ENCODE results near the gene ADAM21. TPM values are rescaled to one million over a fixed set of nuclear protein-coding genes. Genes with fewer than 3 reads are reported as not detected.

ADAM21 gene
- polyA plus RNA-seq, result 1.1 and 2.4 TPM in 2 replicates

GRCh38 chr14:70451874-70452273 is at the start of gene ADAM21:
Gene ADAM21 (plus strand): TSS chr14:70452174. CDS start chr14:70457500, 5,326 bp downstream.

GRCh38 chr14:70416725-70417349 is 35.1 kb upstream of the ADAM21 start, which contains the start of gene SYNJ2BP:
Gene SYNJ2BP (minus strand): TSS chr14:70417090. CDS start chr14:70416963, 127 bp downstream.

Other genes starting within 250 kb of the ADAM21 start
- 284 and 310 TPM in 2 replicates for gene COX16, start 92.5 kb upstream of the ADAM21 start, polyA plus RNA-seq
- 14.1 and 26.6 TPM in 2 replicates for gene SYNJ2BP, start 35.1 kb upstream of the ADAM21 start, polyA plus RNA-seq
- gene ADAM20, start 82.8 kb downstream of the ADAM21 start, polyA plus RNA-seq, result 0.11 TPM in 1 of 2 replicates, not detected in the other
- 42.1 and 80.9 TPM in 2 replicates for gene MED6, start 148.5 kb downstream of the ADAM21 start, polyA plus RNA-seq
- gene TTC9, start 189.7 kb downstream of the ADAM21 start, polyA plus RNA-seq, result 1.1 and 1.4 TPM in 2 replicates